Right renal cortex interstitium (tissue), 3 donors: ENCODE results near the gene USP4. TPM values are rescaled to one million over a fixed set of nuclear protein-coding genes. Genes with fewer than 3 reads are reported as not detected.

ENCODE experiments used
- DNase-seq, 3 donors: peaks; one replicate each; pipeline ENCODE4 v3.0.0-alpha.2; 2013; ENCODE audit warnings: low read depth in 3 of 3, low spot score in 2 of 3
- polyA plus RNA-seq, 3 donors: library from polyadenylated mRNA; unstranded; fragments of 120-200 nt; gene quantifications; one replicate each; pipeline ENCODE4 v1.2.1, GENCODE V29; 2013; ENCODE audit not compliant: insufficient read length in 3 of 3

USP4 gene
- polyA plus RNA-seq, 3 donors = 61.6 to 64.0 (median 63.3) TPM

- no peak for DNase-seq
These were observed 37.2 kb downstream of the USP4 start for GRCh38 chr3:49302613-49303012.

GRCh38 chr3:49300595-49300994 is 39.3 kb downstream of the USP4 start:
- DNase-seq = no peak

GRCh38 chr3:49298511-49298910 is 41.3 kb downstream of the USP4 start:
- DNase-seq = no peak

GRCh38 chr3:49296781-49297411 is 43.0 kb downstream of the USP4 start:
- no peak for DNase-seq

GRCh38 chr3:49295489-49296058 is 44.3 kb downstream of the USP4 start:
- DNase-seq = peak in 1 of 3 donors; percentile 3

- no peak for DNase-seq
These were observed 45.5 kb downstream of the USP4 start for GRCh38 chr3:49294343-49294742.

- DNase-seq = no peak
These were observed 55.9 kb downstream of the USP4 start for GRCh38 chr3:49283997-49284396.

- DNase-seq = no peak
These were observed 60.5 kb downstream of the USP4 start for GRCh38 chr3:49279376-49279775.

GRCh38 chr3:49278548-49278947 is 61.3 kb downstream of the USP4 start:
- DNase-seq = no peak

GRCh38 chr3:49277383-49277775 is 62.5 kb downstream of the USP4 start:
- peak in 1 of 3 donors; percentile 54 for DNase-seq

- peak; percentile 64 to 69 (median 69) for DNase-seq
These were observed 63.1 kb downstream of the USP4 start, which contains the start of gene C3orf62 for GRCh38 chr3:49276475-49277382. Gene C3orf62 (minus strand): TSS chr3:49277232. CDS start chr3:49276872, 360 bp downstream.

GRCh38 chr3:49273825-49274532 is 65.9 kb downstream of the USP4 start:
- no peak for DNase-seq

- DNase-seq = no peak
These were observed 68.8 kb downstream of the USP4 start for GRCh38 chr3:49271047-49271446.

GRCh38 chr3:49270156-49270500 is 69.7 kb downstream of the USP4 start:
- DNase-seq = no peak

- DNase-seq = no peak
These were observed 70.3 kb downstream of the USP4 start for GRCh38 chr3:49269443-49270155.

GRCh38 chr3:49266410-49267095 is 73.3 kb downstream of the USP4 start:
- no peak for DNase-seq

GRCh38 chr3:49265661-49266386 is 74.0 kb downstream of the USP4 start:
- no peak for DNase-seq

GRCh38 chr3:49263159-49263889 is 76.5 kb downstream of the USP4 start:
- no peak for DNase-seq
